Measurements from ENCODE around the gene CDNF. TPM values are rescaled to one million over a fixed set of nuclear protein-coding genes. Genes with fewer than 3 reads are reported as not detected.

The CDNF gene
- 0.28 to 1.1 TPM (median 0.88 TPM) in 5 replicates for total RNA-seq (2022; extraction: Qiagen RNA extraction; ENCODE audit: low read depth)

DNA sequence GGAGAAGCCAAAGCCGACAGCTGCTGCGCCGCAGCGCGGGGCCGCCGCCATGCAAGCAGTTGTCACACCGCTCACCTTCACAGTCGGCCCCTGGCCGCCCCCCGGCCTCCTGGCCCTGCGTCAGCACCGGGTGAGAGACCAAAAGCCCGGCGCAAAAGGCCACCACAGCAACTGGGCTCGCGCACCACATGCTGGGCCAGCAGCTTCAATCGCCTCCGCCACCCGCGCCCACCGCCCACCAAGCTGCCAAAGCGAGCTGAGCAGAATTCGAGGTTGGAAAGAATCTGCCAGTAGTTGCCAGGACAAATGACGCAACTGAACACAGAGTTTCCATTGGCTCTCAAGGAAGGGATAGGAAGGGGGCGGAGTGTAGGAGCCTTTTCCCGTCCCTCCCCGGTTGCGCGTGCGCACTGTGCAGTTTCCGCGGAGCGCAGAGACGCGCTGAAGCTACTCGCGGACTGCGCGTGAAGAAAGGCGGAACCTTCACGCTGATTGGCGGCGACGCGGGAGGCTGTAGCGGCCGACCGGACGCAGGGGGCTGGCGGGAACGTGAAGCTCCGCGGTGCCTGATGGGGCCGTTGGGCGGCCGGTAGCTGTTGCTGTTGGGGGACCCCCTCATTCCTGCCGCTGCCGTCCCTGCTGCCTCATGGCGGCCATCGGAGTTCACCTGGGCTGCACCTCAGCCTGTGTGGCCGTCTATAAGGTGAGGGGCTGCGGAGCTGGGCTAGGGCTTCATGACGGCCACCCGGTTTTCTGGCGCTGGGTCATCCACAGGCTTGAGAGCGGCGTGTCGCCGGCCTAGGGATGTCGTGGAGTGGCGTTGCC lies at the start of gene CDNF, which contains the start of the genes HSPA14 and MSANTD7:
Gene CDNF (minus strand): TSS at position 281 of the 825 bp plus-strand sequence. CDS start 91 bp downstream, at position 190.
Gene HSPA14 (plus strand): TSS at position 550 of the 825 bp plus-strand sequence. CDS start 97 bp downstream, at position 647.
Gene MSANTD7 (plus strand): TSS at position 550 of the 825 bp plus-strand sequence. CDS start 3,979 bp downstream, outside the sequence.

DNA sequence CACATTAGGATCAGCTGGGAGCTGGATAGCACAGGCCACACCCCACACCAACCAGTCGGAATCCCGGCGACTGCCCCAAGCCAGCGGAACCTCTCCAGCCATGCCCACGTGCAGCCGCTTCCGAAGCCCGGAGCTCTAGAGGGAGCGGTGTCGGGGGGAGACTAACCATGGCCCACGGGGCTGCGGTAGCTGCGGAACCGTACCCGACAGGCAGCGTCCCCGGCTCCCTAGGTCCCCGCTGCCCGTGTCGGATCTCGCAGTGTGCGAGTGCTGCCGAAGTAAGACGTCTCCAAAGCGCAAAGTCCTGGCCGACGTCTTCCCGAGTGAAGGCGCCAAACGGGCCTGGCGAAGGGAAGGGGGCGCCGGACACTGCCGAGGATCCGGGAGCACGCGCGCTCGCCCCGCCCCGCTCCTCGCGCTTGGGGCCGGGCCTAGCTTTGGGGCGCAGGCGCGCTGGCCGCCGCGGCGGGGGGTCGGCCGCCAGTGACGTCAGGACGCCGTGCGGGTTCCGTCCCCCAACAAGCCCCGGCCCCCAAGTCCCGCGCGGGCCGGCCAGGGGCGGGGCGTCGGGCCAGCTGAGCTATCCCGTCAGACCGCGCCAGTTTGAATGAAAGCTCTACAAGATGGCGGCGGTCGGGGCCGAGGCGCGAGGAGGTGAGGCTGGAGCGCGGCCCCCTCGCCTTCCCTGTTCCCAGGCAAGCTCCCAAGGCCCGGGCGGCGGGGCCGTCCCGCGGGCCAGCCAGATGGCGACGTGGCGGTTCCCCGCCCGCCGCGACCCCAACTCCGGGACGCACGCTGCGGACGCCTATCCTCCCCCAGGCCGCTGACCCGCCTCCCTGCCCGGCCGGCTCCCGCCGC lies 40.7 kb upstream of the CDNF start, which contains the start of gene SUV39H2:
Gene SUV39H2 (plus strand): TSS at position 601 of the 858 bp plus-strand sequence. CDS start 23 bp downstream, at position 624.

DNA sequence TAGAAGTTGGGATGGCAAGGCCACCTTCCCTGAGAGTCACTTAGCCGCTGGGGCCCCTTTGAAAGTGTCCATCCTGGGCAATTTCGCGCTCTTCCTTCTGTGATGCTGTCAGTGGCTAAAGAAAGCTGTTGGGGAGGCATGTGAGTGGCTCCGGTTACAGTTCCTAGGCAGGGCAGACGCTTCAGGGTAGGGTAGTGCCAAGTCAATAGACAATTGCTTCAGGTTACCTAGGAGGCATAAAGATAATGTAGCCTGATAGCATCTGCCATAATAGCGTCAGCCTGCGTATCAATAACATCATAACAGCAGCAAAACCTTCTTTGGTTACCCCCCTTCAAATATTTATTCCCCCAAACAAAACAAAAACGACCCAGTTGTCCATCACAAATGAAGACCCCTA lies 63.0 kb downstream of the CDNF start, which contains the start of gene FAM107B:
Gene FAM107B (minus strand): TSS at position 101 of the 400 bp plus-strand sequence. CDS start 234 bp downstream, outside the sequence.

Other genes starting within 250 kb of the CDNF start
- gene FAM107B, start 63.1 kb downstream of the CDNF start, total RNA-seq (2022; extraction: Qiagen RNA extraction; ENCODE audit: low read depth), result 126 to 202 TPM (median 165 TPM) in 5 replicates
- gene HSPA14, start 269 bp upstream of the CDNF start, total RNA-seq (2022; extraction: Qiagen RNA extraction; ENCODE audit: low read depth), result 35.1 to 52.4 TPM (median 46.0 TPM) in 5 replicates
- 9.6 to 14.9 TPM (median 13.0 TPM) in 5 replicates for gene MSANTD7, start 269 bp upstream of the CDNF start, total RNA-seq (2022; extraction: Qiagen RNA extraction; ENCODE audit: low read depth)
- 11.1 to 22.6 TPM (median 21.9 TPM) in 5 replicates for gene SUV39H2, start 40.8 kb upstream of the CDNF start, total RNA-seq (2022; extraction: Qiagen RNA extraction; ENCODE audit: low read depth)
- 5.3 to 6.5 TPM (median 5.7 TPM) in 5 replicates for gene DCLRE1C, start 116.1 kb upstream of the CDNF start, total RNA-seq (2022; extraction: Qiagen RNA extraction; ENCODE audit: low read depth)
- 0.69 to 2.5 TPM (median 1.1 TPM) in 5 replicates for gene MEIG1, start 121.4 kb upstream of the CDNF start, total RNA-seq (2022; extraction: Qiagen RNA extraction; ENCODE audit: low read depth)
- 0.05 TPM in 1 of 5 replicates, not detected in the others for gene OLAH, start 205.9 kb upstream of the CDNF start, total RNA-seq (2022; extraction: Qiagen RNA extraction; ENCODE audit: low read depth)

All from A549 treated with RU486 at 1 μM for 4 hours (cell line).